Measurements from ENCODE around the gene PSMB9.
"Not testable (repeated sequence)": the region's sequence is repeated elsewhere in the genome, so short reads cannot be mapped to it uniquely, and the experiment has no call there.

PSMB9 gene

GRCh38 chr6:32853541-32854375 lies at the start of gene PSMB9, which contains the start of gene TAP1:
PSMB9 (plus strand) TSS chr6:32854192; CDS start chr6:32854230, 38 bp downstream.
TAP1 (minus strand) TSS chr6:32853704; CDS start chr6:32853636, 68 bp downstream.
- DNase-seq, result peak; percentile 95

- DNase-seq, result not testable (repeated sequence)
Measured at GRCh38 chr6:32805404-32805803, 48.6 kb upstream of the PSMB9 start.

GRCh38 chr6:32807020-32807580 lies 46.9 kb upstream of the PSMB9 start:
- DNase-seq, result no peak

GRCh38 chr6:32809171-32809570 lies 44.8 kb upstream of the PSMB9 start:
- DNase-seq, result no peak

GRCh38 chr6:32814145-32814544 lies 39.8 kb upstream of the PSMB9 start:
- no peak for DNase-seq

- no peak for DNase-seq
Measured at GRCh38 chr6:32815115-32815514, 38.9 kb upstream of the PSMB9 start.

GRCh38 chr6:32815996-32816395 lies 38.0 kb upstream of the PSMB9 start:
- DNase-seq, result no peak

- peak in 1 of 2 donors; percentile 28 for DNase-seq
Measured at GRCh38 chr6:32816746-32817204, 37.2 kb upstream of the PSMB9 start, which contains the start of gene HLA-DOB. HLA-DOB (minus strand) TSS chr6:32817002; CDS start chr6:32816951, 51 bp downstream.

GRCh38 chr6:32818867-32819266 lies 35.1 kb upstream of the PSMB9 start:
- DNase-seq, result no peak

GRCh38 chr6:32819729-32820128 lies 34.3 kb upstream of the PSMB9 start:
- no peak for DNase-seq

GRCh38 chr6:32825966-32826365 lies 28.0 kb upstream of the PSMB9 start:
- no peak for DNase-seq

GRCh38 chr6:32827025-32827424 lies 27.0 kb upstream of the PSMB9 start:
- DNase-seq, result no peak

- no peak for DNase-seq
Measured at GRCh38 chr6:32829495-32829894, 24.5 kb upstream of the PSMB9 start.

- DNase-seq, result no peak
Measured at GRCh38 chr6:32830017-32830416, 24.0 kb upstream of the PSMB9 start.

GRCh38 chr6:32830936-32831335 lies 23.1 kb upstream of the PSMB9 start:
- DNase-seq, result no peak

- DNase-seq, result no peak
Measured at GRCh38 chr6:32832535-32832934, 21.5 kb upstream of the PSMB9 start.

GRCh38 chr6:32833664-32834063 lies 20.3 kb upstream of the PSMB9 start:
- DNase-seq, result no peak

- DNase-seq, result no peak
Measured at GRCh38 chr6:32835167-32835893, 18.7 kb upstream of the PSMB9 start.

- DNase-seq, result no peak
Measured at GRCh38 chr6:32836873-32837272, 17.1 kb upstream of the PSMB9 start.

GRCh38 chr6:32837651-32838113 lies 16.3 kb upstream of the PSMB9 start:
- DNase-seq, result no peak

GRCh38 chr6:32838114-32838958 lies 15.7 kb upstream of the PSMB9 start, which contains the start of gene TAP2:
TAP2 (minus strand) TSS chr6:32838739; CDS start chr6:32838233, 506 bp downstream.
- peak; percentile 95 to 98 for DNase-seq

- DNase-seq, result no peak
Measured at GRCh38 chr6:32839356-32839755, 14.6 kb upstream of the PSMB9 start.

Measured in CD4-positive, alpha-beta T cell treated with Interleukin-1 beta for 1 hour (primary cell).